ENCODE data around the gene IL10RA. TPM values are rescaled to one million over a fixed set of nuclear protein-coding genes. Genes with fewer than 3 reads are reported as not detected.

IL10RA gene
- total RNA-seq, 1 experiment from 2014 or later: 1.7 TPM

GRCh38 chr11:117992136-117992535 is 5.9 kb downstream of the IL10RA start:
- ChIA-PET POLR2A (no interaction called here), CTCF (no interaction called here), RAD21 (ENCODE audit: low non-redundant PET in 1 of 2, low total read pairs in 2 of 2, uncharacterized antibody in 2 of 2, unreplicated experiment in 2 of 2) (no interaction called here)
- H3K27ac ChIP-seq (ENCODE audit: low read depth, low read length): no peak overlapping the region
- no peaks in the 10 kb centered on the region for H3K79me2 ChIP-seq (ENCODE audit: insufficient read depth, low read length)
- no peaks in the 10 kb centered on the region for H3K9me2 ChIP-seq (ENCODE audit: insufficient read depth)
- no peak overlapping the region for H3K4me3 ChIP-seq (replicated peaks in 1 of 2; ENCODE audit: low read depth in 1 of 2, low read length in 2 of 2)
- H3K36me3 ChIP-seq (ENCODE audit: control insufficient read depth in 1 of 2, insufficient read depth in 2 of 2, low read length in 2 of 2): no peaks in the 10 kb centered on the region
- no peaks in the 10 kb centered on the region for H3K9me3 ChIP-seq (ENCODE audit: control insufficient read depth in 1 of 2, insufficient read depth in 1 of 2, low read depth in 1 of 2, low read length in 2 of 2)
- H2AFZ ChIP-seq (ENCODE audit: low read depth, low read length, poor library complexity, severe bottlenecking): no peak overlapping the region
- H3K4me2 ChIP-seq (ENCODE audit: low read length): no peak overlapping the region
- ATAC-seq: no peak
- no peaks in the 10 kb centered on the region for H3K4me1 ChIP-seq (ENCODE audit: control insufficient read depth in 1 of 2, insufficient read depth in 2 of 2, low read length in 2 of 2)
- no peak for DNase-seq (ENCODE audit: low read depth, low spot score)
- H3K9ac ChIP-seq (ENCODE audit: low read length): no peak overlapping the region
- no peaks in the 10 kb centered on the region for H4K20me1 ChIP-seq (ENCODE audit: insufficient read depth)
- BruUV-seq (replicated peaks): no TSS peak
- intact Hi-C loops (cut with micrococcal nuclease): no loop called here
- no peak for TF ChIP-seq ZFX (IDR thresholded peaks at IDR 0.05)
- TF ChIP-seq ZBTB33 (IDR thresholded peaks at IDR 0.05; ENCODE audit: extremely low read depth, insufficient replicate concordance, low read length): no peak
- no peak for TF ChIP-seq SRF (IDR thresholded peaks at IDR 0.05; ENCODE audit: low read depth)
- no peak for TF ChIP-seq FOSL1 (IDR thresholded peaks at IDR 0.05; ENCODE audit: low read depth)
- TF ChIP-seq EZH2phosphoT487 (IDR thresholded peaks at IDR 0.05; ENCODE audit: borderline replicate concordance): no peak
- TF ChIP-seq SIN3A (IDR thresholded peaks at IDR 0.05; ENCODE audit: low read depth): no peak
- no peak for TF ChIP-seq RAD21 (IDR thresholded peaks at IDR 0.05; ENCODE audit: low read depth)
- no peak for TF ChIP-seq YY1 (IDR thresholded peaks at IDR 0.05; ENCODE audit: extremely low read depth, insufficient replicate concordance, low read depth, low read length)
- TF ChIP-seq ELF1 (IDR thresholded peaks at IDR 0.05; ENCODE audit: borderline replicate concordance, low read depth): no peak
- no peak for TF ChIP-seq JUND (IDR thresholded peaks at IDR 0.05)
- TF ChIP-seq POLR2A (IDR thresholded peaks at IDR 0.05; ENCODE audit: borderline replicate concordance, extremely low read depth, insufficient read depth, insufficient read length): no peak
- TF ChIP-seq TCF7L2 (IDR thresholded peaks at IDR 0.05; ENCODE audit: borderline replicate concordance, extremely low read depth, insufficient read depth, insufficient read length): no peak
- H3K27me3 ChIP-seq (ENCODE audit: insufficient read depth, low read length): no peaks in the 10 kb centered on the region

Measured in HCT116 (cell line).